Measurements from ENCODE around the gene IL17RE. TPM values are rescaled to one million over a fixed set of nuclear protein-coding genes. Genes with fewer than 3 reads are reported as not detected.
A peak's percentile ranks its signal among the peaks of the same experiment; 100 is the strongest.

Gene IL17RE
- total and polyA plus RNA-seq, 2 of the 13 experiments (the other 11 are each of a cell fraction or from before 2014, with no cell fraction given): 14.5 to 24.1 TPM

DNA sequence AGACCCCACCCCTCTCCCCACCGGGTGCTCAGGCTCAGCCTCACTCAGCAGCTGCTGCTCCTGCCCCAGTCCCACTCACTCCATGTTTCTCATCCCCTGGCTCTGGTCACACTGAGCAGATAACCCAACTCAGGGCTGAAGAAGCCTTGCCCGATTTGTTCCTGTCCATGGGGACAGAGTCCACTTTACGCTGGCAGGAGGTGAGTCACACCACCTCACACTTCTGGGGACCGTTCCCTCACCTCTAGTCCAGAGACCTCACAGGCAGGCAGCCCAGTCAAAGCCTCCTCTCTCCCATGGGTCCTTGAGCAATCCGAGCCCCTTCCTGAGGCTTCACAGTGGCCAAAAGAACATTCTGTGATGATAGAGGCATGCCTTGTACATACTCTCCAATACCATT, 23.9 kb upstream of the IL17RE start (continued):
- TF ChIP-seq, protein P1, sequence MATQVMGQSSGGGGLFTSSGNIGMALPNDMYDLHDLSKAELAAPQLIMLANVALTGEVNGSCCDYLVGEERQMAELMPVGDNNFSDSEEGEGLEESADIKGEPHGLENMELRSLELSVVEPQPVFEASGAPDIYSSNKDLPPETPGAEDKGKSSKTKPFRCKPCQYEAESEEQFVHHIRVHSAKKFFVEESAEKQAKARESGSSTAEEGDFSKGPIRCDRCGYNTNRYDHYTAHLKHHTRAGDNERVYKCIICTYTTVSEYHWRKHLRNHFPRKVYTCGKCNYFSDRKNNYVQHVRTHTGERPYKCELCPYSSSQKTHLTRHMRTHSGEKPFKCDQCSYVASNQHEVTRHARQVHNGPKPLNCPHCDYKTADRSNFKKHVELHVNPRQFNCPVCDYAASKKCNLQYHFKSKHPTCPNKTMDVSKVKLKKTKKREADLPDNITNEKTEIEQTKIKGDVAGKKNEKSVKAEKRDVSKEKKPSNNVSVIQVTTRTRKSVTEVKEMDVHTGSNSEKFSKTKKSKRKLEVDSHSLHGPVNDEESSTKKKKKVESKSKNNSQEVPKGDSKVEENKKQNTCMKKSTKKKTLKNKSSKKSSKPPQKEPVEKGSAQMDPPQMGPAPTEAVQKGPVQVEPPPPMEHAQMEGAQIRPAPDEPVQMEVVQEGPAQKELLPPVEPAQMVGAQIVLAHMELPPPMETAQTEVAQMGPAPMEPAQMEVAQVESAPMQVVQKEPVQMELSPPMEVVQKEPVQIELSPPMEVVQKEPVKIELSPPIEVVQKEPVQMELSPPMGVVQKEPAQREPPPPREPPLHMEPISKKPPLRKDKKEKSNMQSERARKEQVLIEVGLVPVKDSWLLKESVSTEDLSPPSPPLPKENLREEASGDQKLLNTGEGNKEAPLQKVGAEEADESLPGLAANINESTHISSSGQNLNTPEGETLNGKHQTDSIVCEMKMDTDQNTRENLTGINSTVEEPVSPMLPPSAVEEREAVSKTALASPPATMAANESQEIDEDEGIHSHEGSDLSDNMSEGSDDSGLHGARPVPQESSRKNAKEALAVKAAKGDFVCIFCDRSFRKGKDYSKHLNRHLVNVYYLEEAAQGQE (IDR thresholded peaks at IDR 0.05; ENCODE audit: borderline replicate concordance in 1 of 2, low read depth in 1 of 2, low read length in 2 of 2): no peak; a peak in 1 of 4 replicates
- TF ChIP-seq MEIS1 (CRISPR knock-in tag; IDR thresholded peaks at IDR 0.05; ENCODE audit: borderline replicate concordance): no peak
- TF ChIP-seq, protein P2, sequence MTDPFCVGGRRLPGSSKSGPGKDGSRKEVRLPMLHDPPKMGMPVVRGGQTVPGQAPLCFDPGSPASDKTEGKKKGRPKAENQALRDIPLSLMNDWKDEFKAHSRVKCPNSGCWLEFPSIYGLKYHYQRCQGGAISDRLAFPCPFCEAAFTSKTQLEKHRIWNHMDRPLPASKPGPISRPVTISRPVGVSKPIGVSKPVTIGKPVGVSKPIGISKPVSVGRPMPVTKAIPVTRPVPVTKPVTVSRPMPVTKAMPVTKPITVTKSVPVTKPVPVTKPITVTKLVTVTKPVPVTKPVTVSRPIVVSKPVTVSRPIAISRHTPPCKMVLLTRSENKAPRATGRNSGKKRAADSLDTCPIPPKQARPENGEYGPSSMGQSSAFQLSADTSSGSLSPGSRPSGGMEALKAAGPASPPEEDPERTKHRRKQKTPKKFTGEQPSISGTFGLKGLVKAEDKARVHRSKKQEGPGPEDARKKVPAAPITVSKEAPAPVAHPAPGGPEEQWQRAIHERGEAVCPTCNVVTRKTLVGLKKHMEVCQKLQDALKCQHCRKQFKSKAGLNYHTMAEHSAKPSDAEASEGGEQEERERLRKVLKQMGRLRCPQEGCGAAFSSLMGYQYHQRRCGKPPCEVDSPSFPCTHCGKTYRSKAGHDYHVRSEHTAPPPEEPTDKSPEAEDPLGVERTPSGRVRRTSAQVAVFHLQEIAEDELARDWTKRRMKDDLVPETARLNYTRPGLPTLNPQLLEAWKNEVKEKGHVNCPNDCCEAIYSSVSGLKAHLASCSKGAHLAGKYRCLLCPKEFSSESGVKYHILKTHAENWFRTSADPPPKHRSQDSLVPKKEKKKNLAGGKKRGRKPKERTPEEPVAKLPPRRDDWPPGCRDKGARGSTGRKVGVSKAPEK (CRISPR knock-in tag; IDR thresholded peaks at IDR 0.05; ENCODE audit: borderline replicate concordance): no peak
- TF ChIP-seq, protein P3, sequence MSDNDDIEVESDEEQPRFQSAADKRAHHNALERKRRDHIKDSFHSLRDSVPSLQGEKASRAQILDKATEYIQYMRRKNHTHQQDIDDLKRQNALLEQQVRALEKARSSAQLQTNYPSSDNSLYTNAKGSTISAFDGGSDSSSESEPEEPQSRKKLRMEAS (IDR thresholded peaks at IDR 0.05): peak; percentile 51; the same call in 1 of the 2 replicates
- peak; percentile 59; the same call in 1 of the 2 replicates for TF ChIP-seq KDM2A (CRISPR knock-in tag; IDR thresholded peaks at IDR 0.05; ENCODE audit: borderline replicate concordance, low read depth)
- TF ChIP-seq, protein P4, sequence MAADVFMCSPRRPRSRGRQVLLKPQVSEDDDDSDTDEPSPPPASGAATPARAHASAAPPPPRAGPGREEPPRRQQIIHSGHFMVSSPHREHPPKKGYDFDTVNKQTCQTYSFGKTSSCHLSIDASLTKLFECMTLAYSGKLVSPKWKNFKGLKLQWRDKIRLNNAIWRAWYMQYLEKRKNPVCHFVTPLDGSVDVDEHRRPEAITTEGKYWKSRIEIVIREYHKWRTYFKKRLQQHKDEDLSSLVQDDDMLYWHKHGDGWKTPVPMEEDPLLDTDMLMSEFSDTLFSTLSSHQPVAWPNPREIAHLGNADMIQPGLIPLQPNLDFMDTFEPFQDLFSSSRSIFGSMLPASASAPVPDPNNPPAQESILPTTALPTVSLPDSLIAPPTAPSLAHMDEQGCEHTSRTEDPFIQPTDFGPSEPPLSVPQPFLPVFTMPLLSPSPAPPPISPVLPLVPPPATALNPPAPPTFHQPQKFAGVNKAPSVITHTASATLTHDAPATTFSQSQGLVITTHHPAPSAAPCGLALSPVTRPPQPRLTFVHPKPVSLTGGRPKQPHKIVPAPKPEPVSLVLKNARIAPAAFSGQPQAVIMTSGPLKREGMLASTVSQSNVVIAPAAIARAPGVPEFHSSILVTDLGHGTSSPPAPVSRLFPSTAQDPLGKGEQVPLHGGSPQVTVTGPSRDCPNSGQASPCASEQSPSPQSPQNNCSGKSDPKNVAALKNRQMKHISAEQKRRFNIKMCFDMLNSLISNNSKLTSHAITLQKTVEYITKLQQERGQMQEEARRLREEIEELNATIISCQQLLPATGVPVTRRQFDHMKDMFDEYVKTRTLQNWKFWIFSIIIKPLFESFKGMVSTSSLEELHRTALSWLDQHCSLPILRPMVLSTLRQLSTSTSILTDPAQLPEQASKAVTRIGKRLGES (CRISPR knock-in tag; IDR thresholded peaks at IDR 0.05; ENCODE audit: borderline replicate concordance): no peak
- no peak for TF ChIP-seq KLF15 (CRISPR knock-in tag; IDR thresholded peaks at IDR 0.05; ENCODE audit: borderline replicate concordance)
- TF ChIP-seq, protein P5, sequence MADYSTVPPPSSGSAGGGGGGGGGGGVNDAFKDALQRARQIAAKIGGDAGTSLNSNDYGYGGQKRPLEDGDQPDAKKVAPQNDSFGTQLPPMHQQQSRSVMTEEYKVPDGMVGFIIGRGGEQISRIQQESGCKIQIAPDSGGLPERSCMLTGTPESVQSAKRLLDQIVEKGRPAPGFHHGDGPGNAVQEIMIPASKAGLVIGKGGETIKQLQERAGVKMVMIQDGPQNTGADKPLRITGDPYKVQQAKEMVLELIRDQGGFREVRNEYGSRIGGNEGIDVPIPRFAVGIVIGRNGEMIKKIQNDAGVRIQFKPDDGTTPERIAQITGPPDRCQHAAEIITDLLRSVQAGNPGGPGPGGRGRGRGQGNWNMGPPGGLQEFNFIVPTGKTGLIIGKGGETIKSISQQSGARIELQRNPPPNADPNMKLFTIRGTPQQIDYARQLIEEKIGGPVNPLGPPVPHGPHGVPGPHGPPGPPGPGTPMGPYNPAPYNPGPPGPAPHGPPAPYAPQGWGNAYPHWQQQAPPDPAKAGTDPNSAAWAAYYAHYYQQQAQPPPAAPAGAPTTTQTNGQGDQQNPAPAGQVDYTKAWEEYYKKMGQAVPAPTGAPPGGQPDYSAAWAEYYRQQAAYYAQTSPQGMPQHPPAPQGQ (CRISPR knock-in tag; IDR thresholded peaks at IDR 0.05; ENCODE audit: borderline replicate concordance): no peak
- no peak for TF ChIP-seq ZNF790 (CRISPR knock-in tag; IDR thresholded peaks at IDR 0.05; ENCODE audit: borderline replicate concordance)
- TF ChIP-seq ZNF468 (CRISPR knock-in tag; IDR thresholded peaks at IDR 0.05): no peak
- TF ChIP-seq, protein P6, sequence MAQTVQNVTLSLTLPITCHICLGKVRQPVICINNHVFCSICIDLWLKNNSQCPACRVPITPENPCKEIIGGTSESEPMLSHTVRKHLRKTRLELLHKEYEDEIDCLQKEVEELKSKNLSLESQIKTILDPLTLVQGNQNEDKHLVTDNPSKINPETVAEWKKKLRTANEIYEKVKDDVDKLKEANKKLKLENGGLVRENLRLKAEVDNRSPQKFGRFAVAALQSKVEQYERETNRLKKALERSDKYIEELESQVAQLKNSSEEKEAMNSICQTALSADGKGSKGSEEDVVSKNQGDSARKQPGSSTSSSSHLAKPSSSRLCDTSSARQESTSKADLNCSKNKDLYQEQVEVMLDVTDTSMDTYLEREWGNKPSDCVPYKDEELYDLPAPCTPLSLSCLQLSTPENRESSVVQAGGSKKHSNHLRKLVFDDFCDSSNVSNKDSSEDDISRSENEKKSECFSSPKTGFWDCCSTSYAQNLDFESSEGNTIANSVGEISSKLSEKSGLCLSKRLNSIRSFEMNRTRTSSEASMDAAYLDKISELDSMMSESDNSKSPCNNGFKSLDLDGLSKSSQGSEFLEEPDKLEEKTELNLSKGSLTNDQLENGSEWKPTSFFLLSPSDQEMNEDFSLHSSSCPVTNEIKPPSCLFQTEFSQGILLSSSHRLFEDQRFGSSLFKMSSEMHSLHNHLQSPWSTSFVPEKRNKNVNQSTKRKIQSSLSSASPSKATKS (CRISPR knock-in tag; IDR thresholded peaks at IDR 0.05): no peak
- TF ChIP-seq TCF7 (IDR thresholded peaks at IDR 0.05; ENCODE audit: low read depth): no peak
- no peak for TF ChIP-seq GZF1 (CRISPR knock-in tag; IDR thresholded peaks at IDR 0.05)
- TF ChIP-seq ZNF720 (CRISPR knock-in tag; IDR thresholded peaks at IDR 0.05): no peak
- TF ChIP-seq ZFP1 (CRISPR knock-in tag; IDR thresholded peaks at IDR 0.05): no peak

All from HepG2 (cell line).